Cardiac muscle cell (in vitro differentiated cells and primary cell): ENCODE results near the gene MANEAL. TPM values are rescaled to one million over a fixed set of nuclear protein-coding genes. Genes with fewer than 3 reads are reported as not detected.

ENCODE experiments used
- DNase-seq, 2 donors: peaks; one replicate each; pipeline versions ENCODE4 v3.0.0 to v3.0.0-alpha.2; 2010 to 2017; ENCODE audit warnings: low read depth in 1 of 2, low spot score in 1 of 2
- H3K27ac ChIP-seq: fragments of 200-600 bp; sonication (generic); 2 replicates; pipeline ENCODE4 v1.5.1; 2016
- H3K27me3 ChIP-seq: fragments of 200-600 bp; sonication (generic); 2 replicates; pipeline ENCODE4 v1.6.0; 2016; ENCODE audit warnings: control low read depth
- H3K36me3 ChIP-seq: fragments of 200-600 bp; sonication (generic); 2 replicates; pipeline ENCODE4 v1.5.1; 2016; ENCODE audit warnings: control low read depth
- H3K4me1 ChIP-seq: fragments of 200-600 bp; sonication (generic); 2 replicates; pipeline ENCODE4 v1.8.1; 2017; ENCODE audit warnings: low read depth, mild to moderate bottlenecking, mixed run types
- H3K4me3 ChIP-seq: fragments of 200-600 bp; sonication (generic); 2 replicates; pipeline ENCODE4 v1.5.1; 2016; ENCODE audit warnings: mild to moderate bottlenecking
- H3K9me3 ChIP-seq: fragments of 200-600 bp; sonication (generic); 2 replicates; pipeline ENCODE4 v1.5.1; 2017; ENCODE audit warnings: low read depth, mild to moderate bottlenecking, control low read depth
- CTCF ChIP-seq: IDR thresholded peaks from 2 replicates; pipeline ENCODE4 v1.5.1; 2012; ENCODE audit warnings: low read depth, mild to moderate bottlenecking, low read length
- polyA plus RNA-seq: library from polyadenylated mRNA; unstranded; fragments of >200 nt; fragmentation: Nextera tagmentation; extraction: Ambion mirVana; gene quantifications from 2 replicates; pipeline ENCODE4 v1.2.1, GENCODE V29; 2016
- total RNA-seq: library from RNA; depleted of rRNA; stranded (reverse); fragments of >200 nt; gene quantifications from 2 replicates; pipeline ENCODE4 v1.2.3, GENCODE V29; 2016

Gene MANEAL
- total and polyA plus RNA-seq, 2 experiments from 2014 or later: 1.3 to 4.1 TPM

- no peak for DNase-seq
- H3K9me3 ChIP-seq: no peaks in the 10 kb centered on the region
- peaks cover 11% of the 10 kb centered on the region for H3K36me3 ChIP-seq
These were observed 20.0 kb downstream of the MANEAL start for GRCh38 chr1:37813529-37814145.

GRCh38 chr1:37814252-37814651 is 20.6 kb downstream of the MANEAL start:
- no peak for DNase-seq
- Histone ChIP-seq H3K4me3 (no peak overlapping the region), H3K27me3 (no peaks in the 10 kb centered on the region), H3K27ac (no peak overlapping the region), H3K9me3 (no peaks in the 10 kb centered on the region), H3K36me3 (peaks cover 14% of the 10 kb centered on the region), H3K4me1 (peaks cover 1% of the 10 kb centered on the region)
- TF ChIP-seq CTCF: no peak

More at GRCh38 chr1:37813529-37814145, 20.0 kb downstream of the MANEAL start:
- H3K27me3 ChIP-seq: no peaks in the 10 kb centered on the region
- H3K27ac ChIP-seq: no peak overlapping the region
- H3K4me3 ChIP-seq: no peak overlapping the region
- H3K4me1 ChIP-seq: peaks cover 5% of the 10 kb centered on the region
- TF ChIP-seq CTCF: no peak

GRCh38 chr1:37817481-37817880 is 23.8 kb downstream of the MANEAL start:
- Histone ChIP-seq H3K9me3 (no peaks in the 10 kb centered on the region), H3K36me3 (peaks cover 29% of the 10 kb centered on the region), H3K4me1 (no peaks in the 10 kb centered on the region), H3K27ac (no peak overlapping the region), H3K4me3 (no peak overlapping the region), H3K27me3 (no peaks in the 10 kb centered on the region)
- no peak for TF ChIP-seq CTCF
- peak in 1 of 2 donors; percentile 37 for DNase-seq

GRCh38 chr1:37821481-37821880 is 27.8 kb downstream of the MANEAL start:
- TF ChIP-seq CTCF: no peak
- H3K36me3 ChIP-seq: peaks cover 37% of the 10 kb centered on the region

GRCh38 chr1:37822906-37823815 is 29.5 kb downstream of the MANEAL start:
- H3K27me3 ChIP-seq: no peaks in the 10 kb centered on the region
- no peak for TF ChIP-seq CTCF
- H3K36me3 ChIP-seq: peaks cover 32% of the 10 kb centered on the region

More at GRCh38 chr1:37821481-37821880, 27.8 kb downstream of the MANEAL start:
- no peaks in the 10 kb centered on the region for H3K9me3 ChIP-seq
- no peaks in the 10 kb centered on the region for H3K27me3 ChIP-seq
- H3K4me3 ChIP-seq: no peak overlapping the region
- DNase-seq: no peak
- no peak overlapping the region for H3K27ac ChIP-seq
- no peaks in the 10 kb centered on the region for H3K4me1 ChIP-seq

More at GRCh38 chr1:37822906-37823815, 29.5 kb downstream of the MANEAL start:
- Histone ChIP-seq H3K4me1 (no peaks in the 10 kb centered on the region), H3K27ac (no peak overlapping the region), H3K9me3 (no peaks in the 10 kb centered on the region), H3K4me3 (no peak overlapping the region)
- DNase-seq: no peak
